Transverse colon (tissue), 4 donors: ENCODE results near the gene EP300. TPM values are rescaled to one million over a fixed set of nuclear protein-coding genes. Genes with fewer than 3 reads are reported as not detected.
A peak's percentile ranks its signal among the peaks of the same experiment; 100 is the strongest.

ENCODE experiments used
- DNase-seq: peaks from one replicate; pipeline ENCODE4 v3.0.0-alpha.2; 2019
- H3K27ac ChIP-seq, 4 donors: fragments of 200-600 bp; sonication (generic); 2 replicates each; pipeline ENCODE4 v1.5.1; 2016 to 2018; ENCODE audit warnings: inconsistent platforms in 4 of 4
- H3K27me3 ChIP-seq: fragments of 200-600 bp; sonication (generic); 2 replicates; pipeline ENCODE4 v1.5.1; 2017; ENCODE audit warnings: inconsistent platforms
- H3K36me3 ChIP-seq, 4 donors: fragments of 200-600 bp; sonication (generic); 2 replicates each; pipeline ENCODE4 v1.5.1; 2017 to 2019; ENCODE audit warnings: inconsistent platforms in 4 of 4
- H3K4me1 ChIP-seq, 4 donors: fragments of 200-600 bp; sonication (generic); 2 replicates each; pipeline ENCODE4 v1.5.1; 2017 to 2020; ENCODE audit warnings: inconsistent platforms in 4 of 4
- H3K4me3 ChIP-seq, 4 donors: fragments of 200-600 bp; sonication (generic); 1 replicate in 1 of 4; 2 replicates in 3 of 4; pipeline versions ENCODE4 v1.5.1 to v1.6.1; 2017 to 2019; ENCODE audit warnings: inconsistent platforms in 4 of 4
- H3K9me3 ChIP-seq, 2 donors: fragments of 200-600 bp; sonication (generic); 2 replicates each; pipeline ENCODE4 v1.5.1; 2017 to 2019; ENCODE audit warnings: inconsistent platforms in 2 of 2
- EP300 ChIP-seq: sonication (generic); formaldehyde crosslinking; IDR thresholded peaks from one replicate; pipeline ENCODE4 v1.6.1; 2017; ENCODE audit warnings: antibody characterized with exemption, low read depth
- POLR2A ChIP-seq: fragments of 450-650 bp; IDR thresholded peaks from one replicate; pipeline ENCODE4 v1.6.1; 2016; ENCODE audit warnings: antibody characterized with exemption, mild to moderate bottlenecking, moderate library complexity
- POLR2AphosphoS5 ChIP-seq, 3 donors: sonication (generic); formaldehyde crosslinking; IDR thresholded peaks; one replicate each; pipeline ENCODE4 v1.6.1; 2016; ENCODE audit warnings: antibody characterized with exemption in 3 of 3
- WGBS, 2 donors: methylation state at CpG; one replicate each; pipeline ENCODE4 v1.1.5; 2018; ENCODE audit warnings: low coverage in 1 of 2; 5-methylcytosine and 5-hydroxymethylcytosine counted together
- in situ Hi-C, 4 donors: fragments of 200-750 bp; cut with MboI; loops; one replicate each; pipeline versions ENCODE4 v1.15.0 to v1.15.1; 2017; ENCODE audit warnings: low sequenced_read_pairs in 3 of 4, low pct_ligation_motif_present in 1 of 4, low pct_unique_long_range_greater_than_20kb in 1 of 4
- intact Hi-C: fragments of 100-400 bp; cut with DNase I; formaldehyde crosslinking; loops from one replicate; pipeline ENCODE4 v1.15.1; 2023; ENCODE audit warnings: low total_unique reads
- total RNA-seq, 4 donors: library from RNA; depleted of rRNA; stranded (reverse); fragments of >200 nt; gene quantifications; one replicate each; pipeline ENCODE4 v1.1.0, GENCODE V29; 2016
- TF ChIP-seq, protein P1 (sequence below), 5 experiments: fragments of 200-600 bp in 3 of 5; fragments of 450-650 bp in 2 of 5; sonication (generic) in 3 of 5; IDR thresholded peaks; 1 replicate in 2 of 5; 2 replicates in 3 of 5; pipeline ENCODE4 v1.5.1; 2016 to 2017; ENCODE audit warnings: antibody characterized with exemption in 5 of 5, inconsistent platforms in 3 of 5, mild to moderate bottlenecking in 2 of 5, moderate library complexity in 1 of 5

Gene EP300
- total RNA-seq, 4 donors from 2014 or later = 80.6 to 119 (median 91.6) TPM

DNA sequence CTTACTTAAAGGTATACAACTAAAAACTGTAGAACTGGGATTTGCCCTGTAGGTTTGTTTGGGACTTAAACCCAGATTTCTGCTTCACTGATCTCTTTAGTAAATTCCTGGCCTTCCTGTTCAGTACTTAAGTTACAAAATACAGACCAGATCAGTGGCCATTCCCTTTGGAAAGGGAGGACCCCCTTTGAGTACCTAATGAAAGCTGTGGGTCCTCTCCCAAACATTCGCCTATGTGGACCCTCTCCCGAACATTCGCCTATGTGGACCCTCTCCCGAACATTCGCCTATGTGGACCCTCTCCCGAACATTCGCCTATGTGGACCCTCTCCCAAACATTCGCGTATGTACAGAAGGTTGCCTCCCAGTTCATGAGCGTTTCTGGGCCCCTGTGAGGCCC lies 123.0 kb downstream of the EP300 start:
- TF ChIP-seq POLR2AphosphoS5 (IDR thresholded peaks at IDR 0.05) = no peak
- TF ChIP-seq, protein P1, sequence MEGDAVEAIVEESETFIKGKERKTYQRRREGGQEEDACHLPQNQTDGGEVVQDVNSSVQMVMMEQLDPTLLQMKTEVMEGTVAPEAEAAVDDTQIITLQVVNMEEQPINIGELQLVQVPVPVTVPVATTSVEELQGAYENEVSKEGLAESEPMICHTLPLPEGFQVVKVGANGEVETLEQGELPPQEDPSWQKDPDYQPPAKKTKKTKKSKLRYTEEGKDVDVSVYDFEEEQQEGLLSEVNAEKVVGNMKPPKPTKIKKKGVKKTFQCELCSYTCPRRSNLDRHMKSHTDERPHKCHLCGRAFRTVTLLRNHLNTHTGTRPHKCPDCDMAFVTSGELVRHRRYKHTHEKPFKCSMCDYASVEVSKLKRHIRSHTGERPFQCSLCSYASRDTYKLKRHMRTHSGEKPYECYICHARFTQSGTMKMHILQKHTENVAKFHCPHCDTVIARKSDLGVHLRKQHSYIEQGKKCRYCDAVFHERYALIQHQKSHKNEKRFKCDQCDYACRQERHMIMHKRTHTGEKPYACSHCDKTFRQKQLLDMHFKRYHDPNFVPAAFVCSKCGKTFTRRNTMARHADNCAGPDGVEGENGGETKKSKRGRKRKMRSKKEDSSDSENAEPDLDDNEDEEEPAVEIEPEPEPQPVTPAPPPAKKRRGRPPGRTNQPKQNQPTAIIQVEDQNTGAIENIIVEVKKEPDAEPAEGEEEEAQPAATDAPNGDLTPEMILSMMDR (IDR thresholded peaks at IDR 0.05) = no peak
- TF ChIP-seq POLR2A = no peak
- TF ChIP-seq EP300 = no peak
- H3K4me3 ChIP-seq = no peak overlapping the region
- in situ Hi-C loops = no loop called here

DNA sequence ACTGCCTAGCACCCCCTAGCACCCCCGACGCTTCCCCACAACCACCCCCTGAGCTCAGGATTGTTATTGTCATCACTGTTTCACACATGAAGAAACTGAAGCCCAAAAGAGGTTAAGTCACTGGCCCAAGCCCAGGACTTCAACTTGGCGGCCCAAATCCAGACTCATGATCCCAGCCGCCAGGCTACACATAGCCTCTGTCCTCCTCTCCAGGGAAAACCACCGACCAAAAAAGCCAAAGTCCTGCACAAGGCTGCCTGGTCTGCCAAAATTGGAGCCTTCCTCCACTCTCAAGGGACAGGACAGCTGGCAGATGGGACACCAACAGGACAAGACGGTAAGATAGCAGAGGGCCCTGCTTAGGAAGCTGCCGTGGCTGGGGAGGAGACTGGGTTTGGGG lies 123.5 kb downstream of the EP300 start:
- 95 to 100% methylated on average over 3 to 7 of the region's 7 CpGs for WGBS, 2 donors
- in situ Hi-C loops = no loop called here

More for the DNA sequence above, 123.0 kb downstream of the EP300 start:
- no peaks in the 10 kb centered on the region for H3K27me3 ChIP-seq
- peaks cover 0 to 26% (median 4%) of the 10 kb centered on the region in 4 donors for H3K4me1 ChIP-seq
- 97 to 100% methylated on average over 1 to 10 of the region's 10 CpGs for WGBS, 2 donors
- H3K27ac ChIP-seq = no peak overlapping the region
- intact Hi-C loops = no loop called here
- DNase-seq = no peak
- H3K36me3 ChIP-seq = peaks cover 0 to 14% (median 0%) of the 10 kb centered on the region in 4 donors
- H3K9me3 ChIP-seq = no peaks in the 10 kb centered on the region

DNA sequence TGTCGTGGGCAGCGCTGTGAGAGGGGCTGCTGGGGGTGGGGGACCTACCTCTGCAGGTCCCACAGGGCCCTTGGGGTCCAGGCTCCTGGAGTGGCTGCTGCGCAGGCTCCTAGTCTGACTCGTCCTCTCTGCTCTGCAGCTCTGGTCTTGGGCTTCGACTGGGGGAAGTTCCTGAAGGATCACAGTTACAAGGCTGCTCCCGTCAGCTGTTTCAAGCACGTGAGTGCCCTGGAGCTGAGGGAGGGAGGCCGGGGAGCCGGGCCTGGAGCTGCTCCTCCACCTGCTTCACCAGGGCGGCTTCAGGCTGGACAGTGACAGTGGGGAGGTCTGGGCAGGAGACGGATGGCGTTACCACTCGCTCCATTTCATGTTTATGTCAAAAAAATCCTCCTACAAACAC lies 124.6 kb downstream of the EP300 start:
- Histone ChIP-seq H3K27me3 (no peaks in the 10 kb centered on the region), H3K9me3 (no peaks in the 10 kb centered on the region), H3K4me1 (peaks cover 0 to 26% (median 4%) of the 10 kb centered on the region in 4 donors), H3K27ac (peak overlapping the region; percentile 69 to 82 (median 76)), H3K36me3 (peaks cover 0 to 16% (median 6%) of the 10 kb centered on the region in 4 donors), H3K4me3 (no peak overlapping the region)
- 68% methylated on average over 12 of the region's 13 CpGs; no CpG with 5 or more reads in 1 of the 2 donors for WGBS, 2 donors
- intact Hi-C loops (no loop called here), in situ Hi-C loops (no loop called here)
- no peak for DNase-seq
- no peak for TF ChIP-seq POLR2AphosphoS5 (IDR thresholded peaks at IDR 0.05)
- TF ChIP-seq POLR2A = no peak
- TF ChIP-seq, protein P1 (IDR thresholded peaks at IDR 0.05) = no peak
- no peak for TF ChIP-seq EP300

More for the DNA sequence above, 123.5 kb downstream of the EP300 start:
- H3K27ac ChIP-seq = no peak overlapping the region
- peaks cover 0 to 12% (median 1%) of the 10 kb centered on the region in 4 donors for H3K36me3 ChIP-seq
- peaks cover 0 to 26% (median 4%) of the 10 kb centered on the region in 4 donors for H3K4me1 ChIP-seq
- H3K4me3 ChIP-seq = no peak overlapping the region
- no peak for DNase-seq
- no peaks in the 10 kb centered on the region for H3K27me3 ChIP-seq
- intact Hi-C loops = no loop called here
- no peak for TF ChIP-seq POLR2AphosphoS5 (IDR thresholded peaks at IDR 0.05)
- TF ChIP-seq EP300 = no peak
- TF ChIP-seq POLR2A = no peak
- H3K9me3 ChIP-seq = no peaks in the 10 kb centered on the region

DNA sequence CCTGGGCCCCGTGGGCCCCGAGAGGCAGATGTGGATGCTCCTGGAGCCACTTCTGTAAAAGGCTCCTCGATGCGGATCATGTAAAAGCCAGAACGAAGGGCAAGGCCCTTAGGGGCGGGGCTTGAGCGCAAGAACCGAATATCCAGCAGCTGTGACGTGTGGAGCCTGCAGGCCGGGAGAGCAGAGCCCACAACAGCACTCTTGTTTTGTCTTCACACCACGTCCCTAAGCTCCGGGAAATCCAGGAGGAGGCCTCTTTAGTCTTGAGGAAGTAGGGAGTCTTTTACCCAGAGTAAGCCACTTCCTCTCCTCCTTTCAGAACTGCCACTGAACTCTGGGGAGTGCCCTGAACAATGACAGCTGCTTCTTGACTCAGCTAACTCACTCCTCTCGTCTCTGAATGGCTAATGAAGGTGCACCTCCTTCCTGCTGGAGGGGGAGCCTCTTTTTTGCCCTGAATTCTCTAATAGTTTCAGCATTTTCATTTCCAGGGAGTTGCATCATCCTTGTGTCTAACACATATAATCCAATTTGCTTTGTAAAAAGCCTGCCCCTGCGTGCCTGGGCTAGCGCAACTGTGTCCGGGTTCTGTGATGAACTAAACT lies 125.3 kb downstream of the EP300 start:
- 57 to 77% methylated on average over 1 to 13 of the region's 16 CpGs for WGBS, 2 donors
- peak; percentile 56 for DNase-seq
- Histone ChIP-seq H3K36me3 (peaks cover 0 to 16% (median 6%) of the 10 kb centered on the region in 4 donors), H3K9me3 (no peaks in the 10 kb centered on the region), H3K27ac (peak overlapping the region; percentile 69 to 82 (median 76)), H3K4me1 (peaks cover 0 to 26% (median 4%) of the 10 kb centered on the region in 4 donors), H3K27me3 (no peaks in the 10 kb centered on the region), H3K4me3 (peak overlapping the region in 1 of 4 donors; percentile 14)
- intact Hi-C loops (no loop called here), in situ Hi-C loops (no loop called here)
- TF ChIP-seq EP300 (no peak), POLR2AphosphoS5 (IDR thresholded peaks at IDR 0.05) (peak; percentile 9 to 24 (median 10)), POLR2A (peak; percentile 34)

DNA sequence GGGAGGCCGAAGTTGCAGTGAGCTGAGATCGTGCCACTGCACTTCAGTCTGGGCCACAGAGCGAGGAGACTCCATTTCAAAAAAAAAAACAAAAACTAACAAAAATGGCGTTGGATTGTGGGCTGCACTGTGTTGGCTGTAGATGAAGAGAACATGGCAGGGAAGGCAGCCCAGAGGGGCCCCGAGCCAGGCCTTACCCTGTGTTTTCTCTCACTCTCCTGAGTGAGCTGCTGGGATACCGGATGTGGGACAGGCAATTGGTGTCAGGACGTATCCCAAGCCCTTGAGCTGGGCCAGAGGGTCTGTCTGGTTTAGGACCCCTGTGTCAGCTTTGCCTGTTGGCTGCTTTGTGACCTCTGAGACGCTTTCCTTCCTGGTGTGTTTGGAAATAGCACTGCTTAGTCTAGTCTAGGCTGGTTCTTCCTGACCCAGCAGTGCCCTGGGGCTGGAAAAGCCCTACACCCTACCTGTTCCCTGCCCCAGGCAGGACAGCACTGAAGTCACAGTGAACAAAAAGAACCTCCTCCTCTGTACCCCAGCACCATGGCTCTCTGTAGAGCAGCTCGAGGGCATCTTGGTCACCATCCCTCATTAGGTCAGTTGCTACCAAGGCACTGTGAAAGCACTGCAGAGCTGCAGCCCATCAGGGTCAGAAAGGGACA lies 130.6 kb downstream of the EP300 start:
- WGBS, 2 donors = 90 to 96% methylated on average over 3 to 9 of the region's 9 CpGs
- Histone ChIP-seq H3K36me3 (peaks cover 0 to 42% (median 7%) of the 10 kb centered on the region in 4 donors), H3K9me3 (no peaks in the 10 kb centered on the region), H3K27ac (no peak overlapping the region), H3K4me1 (peaks cover 0 to 5% (median 0%) of the 10 kb centered on the region in 4 donors), H3K27me3 (no peaks in the 10 kb centered on the region), H3K4me3 (no peak overlapping the region)
- no peak for DNase-seq
- in situ Hi-C loops = no loop called here
- intact Hi-C loops = no loop called here
- TF ChIP-seq, protein P1 (IDR thresholded peaks at IDR 0.05) = no peak
- TF ChIP-seq POLR2A = no peak
- no peak for TF ChIP-seq EP300
- TF ChIP-seq POLR2AphosphoS5 (IDR thresholded peaks at IDR 0.05) = no peak
